DND-41 (cell line): ENCODE results near the gene ATG9B.

ENCODE experiments used
- EZH2 ChIP-seq: IDR thresholded peaks from 3 replicates; pipeline ENCODE4 v1.6.1; 2012; ENCODE audit warnings: borderline replicate concordance, low read depth, mild to moderate bottlenecking, moderate library complexity, low read length, inconsistent platforms; ENCODE audit not compliant: severe bottlenecking
- TF ChIP-seq, protein P1 (sequence below): IDR thresholded peaks from 2 replicates; pipeline ENCODE4 v1.5.1; 2012; ENCODE audit warnings: borderline replicate concordance, low read length, moderate library complexity, mild to moderate bottlenecking; ENCODE audit not compliant: poor library complexity, severe bottlenecking; ENCODE audit errors: extremely low read depth

DNA sequence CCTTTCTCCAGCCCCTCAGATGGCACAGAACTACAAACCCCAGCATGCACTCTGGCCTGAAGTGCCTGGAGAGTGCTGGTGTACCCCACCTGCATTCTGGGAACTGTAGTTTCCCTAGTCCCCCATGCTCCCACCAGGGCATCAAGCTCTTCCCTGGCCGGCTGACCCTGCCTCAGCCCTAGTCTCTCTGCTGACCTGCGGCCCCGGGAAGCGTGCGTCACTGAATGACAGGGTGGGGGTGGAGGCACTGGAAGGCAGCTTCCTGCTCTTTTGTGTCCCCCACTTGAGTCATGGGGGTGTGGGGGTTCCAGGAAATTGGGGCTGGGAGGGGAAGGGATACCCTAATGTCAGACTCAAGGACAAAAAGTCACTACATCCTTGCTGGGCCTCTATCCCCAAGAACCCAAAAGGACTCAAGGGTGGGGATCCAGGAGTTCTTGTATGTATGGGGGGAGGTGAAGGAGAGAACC, 31.4 kb downstream of the ATG9B start:
- TF ChIP-seq, protein P1, sequence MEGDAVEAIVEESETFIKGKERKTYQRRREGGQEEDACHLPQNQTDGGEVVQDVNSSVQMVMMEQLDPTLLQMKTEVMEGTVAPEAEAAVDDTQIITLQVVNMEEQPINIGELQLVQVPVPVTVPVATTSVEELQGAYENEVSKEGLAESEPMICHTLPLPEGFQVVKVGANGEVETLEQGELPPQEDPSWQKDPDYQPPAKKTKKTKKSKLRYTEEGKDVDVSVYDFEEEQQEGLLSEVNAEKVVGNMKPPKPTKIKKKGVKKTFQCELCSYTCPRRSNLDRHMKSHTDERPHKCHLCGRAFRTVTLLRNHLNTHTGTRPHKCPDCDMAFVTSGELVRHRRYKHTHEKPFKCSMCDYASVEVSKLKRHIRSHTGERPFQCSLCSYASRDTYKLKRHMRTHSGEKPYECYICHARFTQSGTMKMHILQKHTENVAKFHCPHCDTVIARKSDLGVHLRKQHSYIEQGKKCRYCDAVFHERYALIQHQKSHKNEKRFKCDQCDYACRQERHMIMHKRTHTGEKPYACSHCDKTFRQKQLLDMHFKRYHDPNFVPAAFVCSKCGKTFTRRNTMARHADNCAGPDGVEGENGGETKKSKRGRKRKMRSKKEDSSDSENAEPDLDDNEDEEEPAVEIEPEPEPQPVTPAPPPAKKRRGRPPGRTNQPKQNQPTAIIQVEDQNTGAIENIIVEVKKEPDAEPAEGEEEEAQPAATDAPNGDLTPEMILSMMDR: no peak
- TF ChIP-seq EZH2: no peak
